Transverse colon (tissue), 4 donors: Measurements from ENCODE around the gene DCP1B.

ENCODE experiments used
- EP300 ChIP-seq: sonication (generic); formaldehyde crosslinking; IDR thresholded peaks from one replicate; pipeline ENCODE4 v1.6.1; 2017; ENCODE audit warnings: antibody characterized with exemption, low read depth
- POLR2A ChIP-seq: fragments of 450-650 bp; IDR thresholded peaks from one replicate; pipeline ENCODE4 v1.6.1; 2016; ENCODE audit warnings: antibody characterized with exemption, mild to moderate bottlenecking, moderate library complexity
- POLR2AphosphoS5 ChIP-seq, 3 donors: sonication (generic); formaldehyde crosslinking; IDR thresholded peaks; one replicate each; pipeline ENCODE4 v1.6.1; 2016; ENCODE audit warnings: antibody characterized with exemption in 3 of 3
- TF ChIP-seq, protein P1 (sequence below), 5 experiments: fragments of 200-600 bp in 3 of 5; fragments of 450-650 bp in 2 of 5; sonication (generic) in 3 of 5; IDR thresholded peaks; 1 replicate in 2 of 5; 2 replicates in 3 of 5; pipeline ENCODE4 v1.5.1; 2016 to 2017; ENCODE audit warnings: antibody characterized with exemption in 5 of 5, inconsistent platforms in 3 of 5, mild to moderate bottlenecking in 2 of 5, moderate library complexity in 1 of 5

DNA sequence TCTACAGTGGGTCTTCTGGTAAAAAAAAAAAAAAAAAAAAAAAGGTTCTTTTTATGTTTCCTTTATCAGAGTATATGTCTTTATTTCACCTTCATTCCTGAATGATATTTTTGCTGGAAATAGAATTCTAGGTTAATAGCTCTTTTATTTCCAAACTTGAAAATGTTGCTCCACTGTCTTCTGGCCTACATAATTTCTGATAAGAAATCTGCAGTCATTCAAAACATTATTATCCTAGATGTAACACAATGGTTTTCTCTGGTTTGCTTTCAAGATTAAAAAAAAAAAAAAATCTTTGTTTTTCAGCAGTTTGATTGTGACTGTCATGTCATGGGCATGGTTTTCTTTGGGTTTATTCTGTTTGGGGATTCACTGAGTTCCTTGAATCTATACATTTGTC lies 19.5 kb downstream of the DCP1B start:
- TF ChIP-seq, protein P1, sequence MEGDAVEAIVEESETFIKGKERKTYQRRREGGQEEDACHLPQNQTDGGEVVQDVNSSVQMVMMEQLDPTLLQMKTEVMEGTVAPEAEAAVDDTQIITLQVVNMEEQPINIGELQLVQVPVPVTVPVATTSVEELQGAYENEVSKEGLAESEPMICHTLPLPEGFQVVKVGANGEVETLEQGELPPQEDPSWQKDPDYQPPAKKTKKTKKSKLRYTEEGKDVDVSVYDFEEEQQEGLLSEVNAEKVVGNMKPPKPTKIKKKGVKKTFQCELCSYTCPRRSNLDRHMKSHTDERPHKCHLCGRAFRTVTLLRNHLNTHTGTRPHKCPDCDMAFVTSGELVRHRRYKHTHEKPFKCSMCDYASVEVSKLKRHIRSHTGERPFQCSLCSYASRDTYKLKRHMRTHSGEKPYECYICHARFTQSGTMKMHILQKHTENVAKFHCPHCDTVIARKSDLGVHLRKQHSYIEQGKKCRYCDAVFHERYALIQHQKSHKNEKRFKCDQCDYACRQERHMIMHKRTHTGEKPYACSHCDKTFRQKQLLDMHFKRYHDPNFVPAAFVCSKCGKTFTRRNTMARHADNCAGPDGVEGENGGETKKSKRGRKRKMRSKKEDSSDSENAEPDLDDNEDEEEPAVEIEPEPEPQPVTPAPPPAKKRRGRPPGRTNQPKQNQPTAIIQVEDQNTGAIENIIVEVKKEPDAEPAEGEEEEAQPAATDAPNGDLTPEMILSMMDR (IDR thresholded peaks at IDR 0.05): no peak
- TF ChIP-seq EP300: no peak
- no peak for TF ChIP-seq POLR2A
- TF ChIP-seq POLR2AphosphoS5 (IDR thresholded peaks at IDR 0.05): no peak
